OCI-LY3 (cell line): ENCODE measurements around the gene TNS3.

ENCODE experiments used
- H2AFZ ChIP-seq: fragments of 200-600, 300-600 bp; shearing (Covaris generic); 2 replicates; pipeline ENCODE4 v1.6.0; 2014; ENCODE audit warnings: antibody characterized with exemption, low read depth, low read length
- H3K27ac ChIP-seq: fragments of 200-600, 300-600 bp; sonication (generic); 2 replicates; pipeline ENCODE4 v1.5.1; 2014; ENCODE audit warnings: mild to moderate bottlenecking, low read length, moderate library complexity, mixed read lengths
- H3K27me3 ChIP-seq: fragments of 200-600, 300-600 bp; sonication (generic); 2 replicates; pipeline ENCODE4 v1.6.1; 2014; ENCODE audit warnings: low read depth, low read length, mixed read lengths
- H3K36me3 ChIP-seq: fragments of 200-600, 300-600 bp; sonication (generic); replicated peaks from 2 replicates; pipeline ENCODE3; 2014; ENCODE audit warnings: low read depth, low read length, mixed read lengths
- H3K4me1 ChIP-seq: fragments of 300-600, 200-600 bp; sonication (generic); 2 replicates; pipeline ENCODE4 v1.6.1; 2014; ENCODE audit warnings: low read length, mixed read lengths
- H3K4me2 ChIP-seq: fragments of 200-600, 300-600 bp; sonication (generic); 2 replicates; pipeline ENCODE4 v1.6.1; 2014; ENCODE audit warnings: low read length, mixed read lengths
- H3K4me3 ChIP-seq: fragments of 300-600, 200-600 bp; sonication (generic); 2 replicates; pipeline ENCODE4 v1.5.1; 2014; ENCODE audit warnings: antibody characterized with exemption, mild to moderate bottlenecking, low read length, moderate library complexity
- H3K79me2 ChIP-seq: fragments of 300-600, 200-600 bp; shearing (Covaris generic); 2 replicates; pipeline ENCODE4 v1.6.1; 2014; ENCODE audit warnings: mild to moderate bottlenecking, low read length, mixed read lengths
- H3K9ac ChIP-seq: fragments of 300-600, 200-600 bp; shearing (Covaris generic); 2 replicates; pipeline ENCODE4 v1.6.0; 2014; ENCODE audit warnings: mild to moderate bottlenecking, low read length, moderate library complexity
- H3K9me3 ChIP-seq: fragments of 200-600, 300-600 bp; shearing (Covaris generic); 2 replicates; pipeline ENCODE4 v1.6.1; 2014; ENCODE audit warnings: low read length, mixed read lengths; ENCODE audit not compliant: insufficient read depth
- H4K20me1 ChIP-seq: fragments of 200-600, 300-600 bp; sonication (generic); 2 replicates; pipeline ENCODE4 v1.6.1; 2016; ENCODE audit warnings: low read length, mixed read lengths; ENCODE audit not compliant: insufficient read depth
- CTCF ChIP-seq: fragments of 200-600, 300-600 bp; sonication (generic); IDR thresholded peaks from 2 replicates; pipeline ENCODE4 v1.5.1; 2014; ENCODE audit warnings: antibody characterized with exemption, low read length, low read depth
- EZH2phosphoT487 ChIP-seq: fragments of 200-600 bp; shearing (Covaris generic); IDR thresholded peaks from 2 replicates; pipeline ENCODE4 v1.6.1; 2018; ENCODE audit warnings: antibody characterized with exemption, mixed run types, low read depth

TNS3 gene

GRCh38 chr7:47546733-47547494 is 35.0 kb downstream of the TNS3 start:
- Histone ChIP-seq H3K9ac (no peak overlapping the region), H3K27ac (no peak overlapping the region), H3K4me3 (no peak overlapping the region), H3K4me1 (peaks cover 28% of the 10 kb centered on the region), H3K9me3 (no peaks in the 10 kb centered on the region), H3K36me3 (no peaks in the 10 kb centered on the region), H3K27me3 (no peaks in the 10 kb centered on the region), H2AFZ (no peak overlapping the region), H4K20me1 (no peaks in the 10 kb centered on the region; the same call in 1 of the 2 replicates), H3K79me2 (no peaks in the 10 kb centered on the region), H3K4me2 (no peak overlapping the region)
- TF ChIP-seq EZH2phosphoT487 (no peak), CTCF (no peak)

GRCh38 chr7:47546171-47546570 is 35.7 kb downstream of the TNS3 start:
- no peak for TF ChIP-seq EZH2phosphoT487
- no peak for TF ChIP-seq CTCF
- Histone ChIP-seq H3K79me2 (no peaks in the 10 kb centered on the region), H3K4me2 (no peak overlapping the region), H3K27me3 (no peaks in the 10 kb centered on the region), H3K36me3 (no peaks in the 10 kb centered on the region), H3K9ac (no peak overlapping the region), H3K9me3 (no peaks in the 10 kb centered on the region), H2AFZ (no peak overlapping the region), H3K4me3 (no peak overlapping the region), H4K20me1 (no peaks in the 10 kb centered on the region; the same call in 1 of the 2 replicates), H3K4me1 (peaks cover 21% of the 10 kb centered on the region), H3K27ac (no peak overlapping the region)

- peak overlapping the region; percentile 61; the same call in 1 of the 2 replicates for H3K4me2 ChIP-seq
- H3K79me2 ChIP-seq: no peaks in the 10 kb centered on the region
- no peaks in the 10 kb centered on the region for H3K27me3 ChIP-seq
- no peak overlapping the region for H3K9ac ChIP-seq
- no peak overlapping the region for H3K27ac ChIP-seq
- TF ChIP-seq EZH2phosphoT487 (no peak), CTCF (no peak)
- no peak overlapping the region for H2AFZ ChIP-seq
- no peaks in the 10 kb centered on the region for H3K36me3 ChIP-seq
- no peaks in the 10 kb centered on the region; the same call in 1 of the 2 replicates for H4K20me1 ChIP-seq
- H3K4me1 ChIP-seq: peaks cover 25% of the 10 kb centered on the region
- H3K4me3 ChIP-seq: no peak overlapping the region
- no peaks in the 10 kb centered on the region for H3K9me3 ChIP-seq
Observed at GRCh38 chr7:47544416-47544815, 37.5 kb downstream of the TNS3 start.

- Histone ChIP-seq H3K27me3 (no peaks in the 10 kb centered on the region), H3K9me3 (no peaks in the 10 kb centered on the region), H3K9ac (peak overlapping the region; percentile 23; the same call in 1 of the 2 replicates), H4K20me1 (no peaks in the 10 kb centered on the region; the same call in 1 of the 2 replicates), H3K36me3 (no peaks in the 10 kb centered on the region), H3K27ac (no peak overlapping the region), H3K4me2 (peak overlapping the region; percentile 61), H3K4me1 (peaks cover 25% of the 10 kb centered on the region), H2AFZ (no peak overlapping the region), H3K79me2 (no peaks in the 10 kb centered on the region), H3K4me3 (peak overlapping the region; percentile 11)
- TF ChIP-seq EZH2phosphoT487: no peak
- TF ChIP-seq CTCF: no peak
Observed at GRCh38 chr7:47543714-47544113, 38.2 kb downstream of the TNS3 start.
